Cardiac muscle cell (in vitro differentiated cells and primary cell): ENCODE results near the gene SCNM1. TPM values are rescaled to one million over a fixed set of nuclear protein-coding genes. Genes with fewer than 3 reads are reported as not detected.

ENCODE experiments used
- DNase-seq, 2 donors: peaks; one replicate each; pipeline versions ENCODE4 v3.0.0 to v3.0.0-alpha.2; 2010 to 2017; ENCODE audit warnings: low read depth in 1 of 2, low spot score in 1 of 2
- H3K27ac ChIP-seq: fragments of 200-600 bp; sonication (generic); 2 replicates; pipeline ENCODE4 v1.5.1; 2016
- H3K27me3 ChIP-seq: fragments of 200-600 bp; sonication (generic); 2 replicates; pipeline ENCODE4 v1.6.0; 2016; ENCODE audit warnings: control low read depth
- H3K36me3 ChIP-seq: fragments of 200-600 bp; sonication (generic); 2 replicates; pipeline ENCODE4 v1.5.1; 2016; ENCODE audit warnings: control low read depth
- H3K4me1 ChIP-seq: fragments of 200-600 bp; sonication (generic); 2 replicates; pipeline ENCODE4 v1.8.1; 2017; ENCODE audit warnings: low read depth, mild to moderate bottlenecking, mixed run types
- H3K4me3 ChIP-seq: fragments of 200-600 bp; sonication (generic); 2 replicates; pipeline ENCODE4 v1.5.1; 2016; ENCODE audit warnings: mild to moderate bottlenecking
- H3K9me3 ChIP-seq: fragments of 200-600 bp; sonication (generic); 2 replicates; pipeline ENCODE4 v1.5.1; 2017; ENCODE audit warnings: low read depth, mild to moderate bottlenecking, control low read depth
- CTCF ChIP-seq: IDR thresholded peaks from 2 replicates; pipeline ENCODE4 v1.5.1; 2012; ENCODE audit warnings: low read depth, mild to moderate bottlenecking, low read length
- polyA plus RNA-seq: library from polyadenylated mRNA; unstranded; fragments of >200 nt; fragmentation: Nextera tagmentation; extraction: Ambion mirVana; gene quantifications from 2 replicates; pipeline ENCODE4 v1.2.1, GENCODE V29; 2016
- total RNA-seq: library from RNA; depleted of rRNA; stranded (reverse); fragments of >200 nt; gene quantifications from 2 replicates; pipeline ENCODE4 v1.2.3, GENCODE V29; 2016

The SCNM1 gene
- total and polyA plus RNA-seq, 2 experiments from 2014 or later, result 30.8 to 80.7 TPM

DNA sequence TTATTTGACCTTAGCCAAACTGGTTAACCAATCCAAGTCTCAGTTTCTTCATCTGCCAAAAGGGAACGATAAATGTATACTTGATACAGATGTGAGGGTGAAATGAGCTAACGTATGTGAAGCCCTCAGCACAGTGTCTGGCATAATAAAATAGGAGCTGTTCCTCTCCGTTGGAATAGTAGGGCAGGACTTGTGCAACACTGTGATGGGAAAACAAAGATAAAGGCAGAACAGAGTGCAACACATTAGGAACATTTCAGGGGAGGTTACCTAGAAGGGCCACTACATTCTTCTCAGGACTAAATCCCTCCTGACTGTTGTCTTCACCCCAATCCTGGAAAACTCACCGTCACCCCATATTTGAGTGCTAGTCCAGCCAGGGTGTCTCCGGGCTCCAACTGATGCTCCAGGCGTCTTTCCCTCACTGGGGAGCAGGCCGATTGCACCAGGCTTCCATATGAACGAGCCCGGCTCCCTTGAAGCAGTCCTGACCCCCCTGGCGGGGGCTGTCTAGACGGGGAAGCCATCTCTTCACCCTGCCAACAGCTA lies 1.1 kb upstream of the SCNM1 start:
- TF ChIP-seq CTCF, result no peak
- H3K36me3 ChIP-seq, result peaks cover 27% of the 10 kb centered on the region
- H3K27me3 ChIP-seq, result no peaks in the 10 kb centered on the region

GRCh38 chr1:151165281-151165737 lies 635 bp upstream of the SCNM1 start:
- Histone ChIP-seq H3K27me3 (no peaks in the 10 kb centered on the region), H3K4me1 (peaks cover 14% of the 10 kb centered on the region), H3K36me3 (peaks cover 26% of the 10 kb centered on the region), H3K9me3 (no peaks in the 10 kb centered on the region), H3K27ac (peak overlapping the region; percentile 89), H3K4me3 (peak overlapping the region; percentile 75)
- DNase-seq, result peak; percentile 70 to 76
- no peak for TF ChIP-seq CTCF

More for the DNA sequence above, 1.1 kb upstream of the SCNM1 start:
- DNase-seq, result peak in 1 of 2 donors; percentile 62
- peaks cover 14% of the 10 kb centered on the region for H3K4me1 ChIP-seq
- peak overlapping the region; percentile 89 for H3K27ac ChIP-seq
- H3K4me3 ChIP-seq, result peak overlapping the region; percentile 75
- H3K9me3 ChIP-seq, result no peaks in the 10 kb centered on the region

DNA sequence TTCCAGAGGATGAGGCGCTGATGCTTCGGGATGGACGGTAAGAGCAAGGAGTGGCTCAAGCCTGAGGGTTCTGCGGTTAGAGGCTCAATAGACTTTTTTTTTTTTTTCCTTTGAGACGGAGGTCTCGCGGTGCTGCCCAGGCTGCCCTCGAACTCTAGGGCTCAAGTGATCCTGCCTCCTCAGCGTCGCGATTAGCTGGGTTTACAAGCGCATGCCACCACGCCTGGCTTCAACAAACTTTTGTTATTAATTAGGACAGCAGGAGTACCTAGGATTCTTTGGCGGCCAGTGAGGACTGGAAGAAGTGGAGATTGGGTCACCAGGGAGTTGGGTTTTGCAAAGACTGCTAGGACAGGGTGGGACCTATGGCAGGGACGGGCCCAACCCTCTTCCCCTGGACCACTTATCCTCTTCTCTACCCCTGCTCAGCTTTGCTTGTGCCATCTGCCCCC lies 587 bp downstream of the SCNM1 start:
- Histone ChIP-seq H3K27ac (peak overlapping the region; percentile 68), H3K4me1 (peaks cover 14% of the 10 kb centered on the region)
- TF ChIP-seq CTCF, result no peak

GRCh38 chr1:151167116-151167515 lies 1.2 kb downstream of the SCNM1 start:
- Histone ChIP-seq H3K27me3 (no peaks in the 10 kb centered on the region), H3K9me3 (no peaks in the 10 kb centered on the region), H3K4me3 (peak overlapping the region; percentile 75), H3K4me1 (peaks cover 14% of the 10 kb centered on the region), H3K27ac (peak overlapping the region; percentile 68), H3K36me3 (peaks cover 12% of the 10 kb centered on the region)
- no peak for TF ChIP-seq CTCF
- no peak for DNase-seq

More for the DNA sequence above, 587 bp downstream of the SCNM1 start:
- Histone ChIP-seq H3K36me3 (peaks cover 16% of the 10 kb centered on the region), H3K4me3 (peak overlapping the region; percentile 75), H3K9me3 (no peaks in the 10 kb centered on the region), H3K27me3 (no peaks in the 10 kb centered on the region)
- DNase-seq, result peak; percentile 49 to 70

DNA sequence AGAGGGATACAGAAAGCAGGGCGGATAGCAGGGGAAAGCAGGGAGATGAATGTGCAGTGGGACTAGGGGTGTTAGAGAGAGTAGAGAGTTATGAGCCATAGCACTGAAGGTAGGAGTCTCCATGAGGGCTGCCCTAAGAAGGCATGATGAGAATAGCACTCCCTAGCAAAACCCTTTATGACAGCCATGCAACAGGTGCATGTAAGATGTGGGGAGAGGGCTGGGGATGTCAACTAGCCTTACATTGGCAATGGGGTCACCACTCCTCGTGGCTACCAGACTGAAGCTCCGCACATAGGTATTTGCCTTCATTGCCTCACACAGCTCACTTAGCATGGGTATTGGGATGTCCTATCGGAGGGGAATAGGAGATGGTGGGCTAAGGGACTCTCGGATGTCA lies 5.2 kb downstream of the SCNM1 start:
- TF ChIP-seq CTCF, result no peak
- H3K27ac ChIP-seq, result no peak overlapping the region
- peaks cover 14% of the 10 kb centered on the region for H3K36me3 ChIP-seq
- peaks cover 6% of the 10 kb centered on the region for H3K4me1 ChIP-seq
- H3K27me3 ChIP-seq, result no peaks in the 10 kb centered on the region
- H3K9me3 ChIP-seq, result no peaks in the 10 kb centered on the region
- DNase-seq, result no peak
- no peak overlapping the region for H3K4me3 ChIP-seq
